HepG2 (cell line): ENCODE measurements around the gene KIRREL3. TPM values are rescaled to one million over a fixed set of nuclear protein-coding genes. Genes with fewer than 3 reads are reported as not detected.

Source experiments
- HNRNPL ChIP-seq: fragments of 200-400 bp; formaldehyde crosslinking; IDR thresholded peaks from 2 replicates; pipeline ENCODE4 v1.6.1; 2017; ENCODE audit warnings: mild to moderate bottlenecking, low read depth, low read length
- KLF15 ChIP-seq: sonication (generic); formaldehyde crosslinking; IDR thresholded peaks from 2 replicates; pipeline ENCODE4 v1.8.1; 2023; ENCODE audit warnings: borderline replicate concordance, mild to moderate bottlenecking, inconsistent platforms, missing genetic modification reagents, mixed read lengths
- REL ChIP-seq: sonication (generic); formaldehyde crosslinking; conservative IDR thresholded peaks from 2 replicates; pipeline ENCODE4 v1.8.0; 2022; ENCODE audit warnings: mild to moderate bottlenecking, missing genetic modification reagents, moderate library complexity
- SPEN ChIP-seq: sonication (generic); formaldehyde crosslinking; IDR thresholded peaks from 2 replicates; pipeline ENCODE4 v1.5.1; 2020; ENCODE audit warnings: low read depth, mild to moderate bottlenecking, missing genetic modification reagents
- ZC3H4 ChIP-seq: sonication (generic); formaldehyde crosslinking; IDR thresholded peaks from 2 replicates; pipeline ENCODE4 v1.4.0; 2020; ENCODE audit warnings: missing genetic modification reagents, borderline replicate concordance
- ZKSCAN1 ChIP-seq: fragments of 150-350 bp; IDR thresholded peaks from 2 replicates; pipeline ENCODE4 v1.6.1; 2014; ENCODE audit warnings: low read length
- polyA plus RNA-seq, 8 experiments: library from polyadenylated mRNA; depleted of rRNA in 3 of 8; stranded (reverse) in 7 of 8; unstranded in 1 of 8; fragments of >200 nt; fragmentation: Illumina TruSeq in 4 of 8; extraction: Trizol in 4 of 8; gene quantifications; 2 replicates each; pipeline versions ENCODE4 v1.2.1 to v1.2.3, GENCODE V29; 2011 to 2016; ENCODE audit warnings: low read depth in 4 of 8, missing spikeins in 1 of 8, mixed read lengths in 1 of 8; ENCODE audit not compliant: insufficient read depth in 1 of 8
- total RNA-seq, 5 experiments: library from RNA; depleted of rRNA; stranded (reverse); fragments of >200 nt; fragmentation: Illumina TruSeq; extraction: Trizol; gene quantifications; 2 replicates each; pipeline ENCODE4 v1.2.3, GENCODE V29; 2016; ENCODE audit warnings: low read depth in 1 of 5
- TF ChIP-seq, protein P1 (sequence below): sonication (generic); formaldehyde crosslinking; IDR thresholded peaks from 2 replicates; pipeline ENCODE4 v1.5.1; 2020; ENCODE audit warnings: mild to moderate bottlenecking, missing genetic modification reagents, borderline replicate concordance
- TF ChIP-seq, protein P2 (sequence below): sonication (generic); formaldehyde crosslinking; IDR thresholded peaks from 2 replicates; pipeline ENCODE4 v1.9.0; 2022; ENCODE audit warnings: low read depth, missing genetic modification reagents

KIRREL3 gene
- total and polyA plus RNA-seq, 2 of the 13 experiments (the other 11 are each of a cell fraction or from before 2014, with no cell fraction given) = not detected

DNA sequence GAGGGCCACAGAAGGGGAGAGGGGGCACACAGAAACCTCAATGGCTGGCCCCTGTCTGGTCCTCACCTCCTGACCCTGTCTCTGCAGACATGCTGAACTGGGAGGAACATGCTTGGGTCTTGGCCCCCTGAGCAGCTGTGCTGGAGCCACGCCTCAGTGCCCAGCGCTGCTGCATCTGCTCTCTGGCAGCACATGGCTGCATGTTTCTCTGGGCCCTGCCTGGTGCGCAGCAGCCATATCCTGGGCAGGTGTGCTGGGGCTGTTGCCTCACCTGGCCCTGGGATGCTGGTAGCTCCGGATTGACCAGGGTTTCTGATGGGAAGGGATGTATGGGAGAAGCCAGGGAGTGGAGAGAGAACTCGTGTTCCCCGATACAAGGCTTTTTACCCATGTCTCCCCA lies 397.1 kb downstream of the KIRREL3 start (continued):
- TF ChIP-seq KLF15 = no peak
- no peak for TF ChIP-seq ZKSCAN1
- no peak for TF ChIP-seq SPEN
- TF ChIP-seq ZC3H4 (CRISPR knock-in tag) = no peak
- TF ChIP-seq, protein P1, sequence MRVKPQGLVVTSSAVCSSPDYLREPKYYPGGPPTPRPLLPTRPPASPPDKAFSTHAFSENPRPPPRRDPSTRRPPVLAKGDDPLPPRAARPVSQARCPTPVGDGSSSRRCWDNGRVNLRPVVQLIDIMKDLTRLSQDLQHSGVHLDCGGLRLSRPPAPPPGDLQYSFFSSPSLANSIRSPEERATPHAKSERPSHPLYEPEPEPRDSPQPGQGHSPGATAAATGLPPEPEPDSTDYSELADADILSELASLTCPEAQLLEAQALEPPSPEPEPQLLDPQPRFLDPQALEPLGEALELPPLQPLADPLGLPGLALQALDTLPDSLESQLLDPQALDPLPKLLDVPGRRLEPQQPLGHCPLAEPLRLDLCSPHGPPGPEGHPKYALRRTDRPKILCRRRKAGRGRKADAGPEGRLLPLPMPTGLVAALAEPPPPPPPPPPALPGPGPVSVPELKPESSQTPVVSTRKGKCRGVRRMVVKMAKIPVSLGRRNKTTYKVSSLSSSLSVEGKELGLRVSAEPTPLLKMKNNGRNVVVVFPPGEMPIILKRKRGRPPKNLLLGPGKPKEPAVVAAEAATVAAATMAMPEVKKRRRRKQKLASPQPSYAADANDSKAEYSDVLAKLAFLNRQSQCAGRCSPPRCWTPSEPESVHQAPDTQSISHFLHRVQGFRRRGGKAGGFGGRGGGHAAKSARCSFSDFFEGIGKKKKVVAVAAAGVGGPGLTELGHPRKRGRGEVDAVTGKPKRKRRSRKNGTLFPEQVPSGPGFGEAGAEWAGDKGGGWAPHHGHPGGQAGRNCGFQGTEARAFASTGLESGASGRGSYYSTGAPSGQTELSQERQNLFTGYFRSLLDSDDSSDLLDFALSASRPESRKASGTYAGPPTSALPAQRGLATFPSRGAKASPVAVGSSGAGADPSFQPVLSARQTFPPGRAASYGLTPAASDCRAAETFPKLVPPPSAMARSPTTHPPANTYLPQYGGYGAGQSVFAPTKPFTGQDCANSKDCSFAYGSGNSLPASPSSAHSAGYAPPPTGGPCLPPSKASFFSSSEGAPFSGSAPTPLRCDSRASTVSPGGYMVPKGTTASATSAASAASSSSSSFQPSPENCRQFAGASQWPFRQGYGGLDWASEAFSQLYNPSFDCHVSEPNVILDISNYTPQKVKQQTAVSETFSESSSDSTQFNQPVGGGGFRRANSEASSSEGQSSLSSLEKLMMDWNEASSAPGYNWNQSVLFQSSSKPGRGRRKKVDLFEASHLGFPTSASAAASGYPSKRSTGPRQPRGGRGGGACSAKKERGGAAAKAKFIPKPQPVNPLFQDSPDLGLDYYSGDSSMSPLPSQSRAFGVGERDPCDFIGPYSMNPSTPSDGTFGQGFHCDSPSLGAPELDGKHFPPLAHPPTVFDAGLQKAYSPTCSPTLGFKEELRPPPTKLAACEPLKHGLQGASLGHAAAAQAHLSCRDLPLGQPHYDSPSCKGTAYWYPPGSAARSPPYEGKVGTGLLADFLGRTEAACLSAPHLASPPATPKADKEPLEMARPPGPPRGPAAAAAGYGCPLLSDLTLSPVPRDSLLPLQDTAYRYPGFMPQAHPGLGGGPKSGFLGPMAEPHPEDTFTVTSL (CRISPR knock-in tag) = no peak
- TF ChIP-seq HNRNPL = no peak
- TF ChIP-seq, protein P2, sequence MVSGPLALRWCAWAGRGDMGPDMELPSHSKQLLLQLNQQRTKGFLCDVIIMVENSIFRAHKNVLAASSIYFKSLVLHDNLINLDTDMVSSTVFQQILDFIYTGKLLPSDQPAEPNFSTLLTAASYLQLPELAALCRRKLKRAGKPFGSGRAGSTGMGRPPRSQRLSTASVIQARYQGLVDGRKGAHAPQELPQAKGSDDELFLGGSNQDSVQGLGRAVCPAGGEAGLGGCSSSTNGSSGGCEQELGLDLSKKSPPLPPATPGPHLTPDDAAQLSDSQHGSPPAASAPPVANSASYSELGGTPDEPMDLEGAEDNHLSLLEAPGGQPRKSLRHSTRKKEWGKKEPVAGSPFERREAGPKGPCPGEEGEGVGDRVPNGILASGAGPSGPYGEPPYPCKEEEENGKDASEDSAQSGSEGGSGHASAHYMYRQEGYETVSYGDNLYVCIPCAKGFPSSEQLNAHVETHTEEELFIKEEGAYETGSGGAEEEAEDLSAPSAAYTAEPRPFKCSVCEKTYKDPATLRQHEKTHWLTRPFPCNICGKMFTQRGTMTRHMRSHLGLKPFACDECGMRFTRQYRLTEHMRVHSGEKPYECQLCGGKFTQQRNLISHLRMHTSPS (CRISPR knock-in tag) = no peak
- TF ChIP-seq REL = no peak
